HG02884 (cell line): ENCODE measurements around the gene MGST2.
"Not testable (repeated sequence)": the region's sequence is repeated elsewhere in the genome, so short reads cannot be mapped to it uniquely, and the experiment has no call there.

Experiments
- ATAC-seq: cut with Tn5 transposase; IDR thresholded peaks from one replicate; pipeline ENCODE4 v1.9.1; 2021; ENCODE audit warnings: mild to moderate bottlenecking, moderate library complexity; ENCODE audit not compliant: unreplicated experiment

Gene MGST2

DNA sequence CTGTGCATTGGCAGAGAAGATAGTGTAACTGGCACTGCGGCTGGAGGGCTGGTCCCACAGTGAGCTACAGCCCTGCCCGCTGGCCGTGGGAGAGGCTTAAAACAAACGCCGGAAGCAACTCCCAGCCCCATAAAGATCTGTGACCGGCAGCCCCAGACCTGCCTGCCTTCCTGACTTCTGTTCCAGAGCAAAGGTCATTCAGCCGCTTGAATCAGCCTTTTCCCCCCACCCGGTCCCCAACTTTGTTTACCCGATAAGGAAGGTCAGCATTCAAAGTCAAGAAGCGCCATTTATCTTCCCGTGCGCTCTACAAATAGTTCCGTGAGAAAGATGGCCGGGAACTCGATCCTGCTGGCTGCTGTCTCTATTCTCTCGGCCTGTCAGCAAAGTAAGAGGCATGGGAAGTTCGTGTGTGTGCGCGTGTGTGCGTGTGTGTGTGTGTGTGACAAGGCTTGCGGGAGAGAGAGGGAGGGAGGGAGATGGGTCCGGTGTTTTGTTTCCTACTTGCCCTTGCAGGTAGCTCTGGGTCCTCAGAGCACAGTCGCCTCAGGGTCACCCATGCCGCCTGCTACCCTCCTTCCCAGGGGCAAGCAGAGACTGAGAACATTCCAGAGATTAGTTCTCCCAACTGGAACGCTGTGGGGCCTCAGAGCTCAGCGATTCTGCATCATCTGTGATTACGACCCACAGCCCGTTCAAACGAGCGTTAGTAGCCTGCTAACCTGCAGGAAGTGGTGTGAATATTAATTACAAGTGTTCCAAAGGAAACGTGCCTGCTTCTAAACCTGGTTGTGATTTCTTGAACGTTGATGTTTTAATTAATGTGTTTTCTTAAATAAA lies at the start of gene MGST2:
Gene MGST2 (plus strand): TSS at position 130 of the 840 bp plus-strand sequence. CDS start 201 bp downstream, at position 331.
- ATAC-seq: peak; percentile 81

- ATAC-seq: no peak
These were observed 47.7 kb upstream of the MGST2 start for GRCh38 chr4:139617702-139618490.

- ATAC-seq: peak; percentile 74
These were observed 46.0 kb upstream of the MGST2 start for GRCh38 chr4:139619644-139620043.

DNA sequence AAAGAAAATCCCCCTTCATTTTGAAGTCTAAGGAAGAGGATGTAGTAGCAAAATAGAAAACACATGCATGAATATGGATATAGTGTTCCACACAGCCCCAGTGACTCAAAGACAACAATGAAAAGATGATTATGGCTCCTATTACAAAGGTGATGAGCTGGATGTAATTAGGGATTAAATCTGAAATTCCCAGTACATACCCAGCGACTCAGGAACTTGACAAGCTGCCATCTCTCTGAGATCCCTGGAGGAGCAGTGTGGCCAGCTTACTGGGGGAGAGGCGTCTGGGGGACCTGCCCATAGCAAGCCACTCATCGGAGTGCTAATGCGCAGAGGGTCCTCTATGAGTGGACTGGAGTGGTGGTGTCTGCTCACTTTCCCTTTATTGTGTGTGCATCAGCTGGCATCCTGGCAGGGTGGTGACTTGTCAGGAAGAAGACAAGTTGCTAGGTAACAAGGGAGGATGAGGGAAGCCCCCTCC lies 42.7 kb upstream of the MGST2 start:
- no peak for ATAC-seq

DNA sequence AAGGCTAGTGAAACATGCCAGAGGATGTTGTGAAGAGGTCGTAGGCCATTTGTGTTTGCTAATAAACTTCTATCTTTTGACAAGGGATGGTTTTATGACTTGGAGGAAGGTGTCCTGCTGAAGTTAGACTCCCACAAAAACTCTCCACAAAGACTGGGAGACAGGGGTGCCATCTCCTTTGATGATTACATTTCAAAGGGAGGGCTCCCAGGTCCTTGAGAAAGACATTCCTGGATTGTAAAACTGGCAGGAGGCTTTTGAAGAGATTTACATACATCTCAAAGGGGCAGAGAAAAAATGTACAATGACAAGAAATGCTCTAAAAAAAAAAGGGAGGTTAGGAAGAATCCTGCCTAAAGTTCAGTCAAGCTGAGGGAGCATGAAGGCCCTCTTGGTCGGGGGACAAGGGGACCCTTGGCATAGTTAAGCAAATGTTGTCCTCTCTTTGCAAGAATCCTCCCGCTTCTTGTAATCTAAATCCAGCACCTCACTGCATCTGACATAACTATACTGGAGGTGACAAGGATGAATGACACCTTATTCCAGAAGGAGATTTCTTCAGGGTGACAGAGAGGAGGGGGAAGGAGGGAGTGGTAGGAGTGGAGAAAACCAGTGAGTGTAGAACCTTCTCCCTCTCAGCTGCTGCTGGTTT lies 41.1 kb upstream of the MGST2 start:
- ATAC-seq: no peak

GRCh38 chr4:139625093-139625455 lies 40.5 kb upstream of the MGST2 start:
- ATAC-seq: no peak

- no peak for ATAC-seq
These were observed 40.1 kb upstream of the MGST2 start for GRCh38 chr4:139625482-139625881.

- ATAC-seq: no peak
These were observed 37.2 kb upstream of the MGST2 start for GRCh38 chr4:139628184-139629012.

- no peak for ATAC-seq
These were observed 36.0 kb upstream of the MGST2 start for GRCh38 chr4:139629436-139630125.

DNA sequence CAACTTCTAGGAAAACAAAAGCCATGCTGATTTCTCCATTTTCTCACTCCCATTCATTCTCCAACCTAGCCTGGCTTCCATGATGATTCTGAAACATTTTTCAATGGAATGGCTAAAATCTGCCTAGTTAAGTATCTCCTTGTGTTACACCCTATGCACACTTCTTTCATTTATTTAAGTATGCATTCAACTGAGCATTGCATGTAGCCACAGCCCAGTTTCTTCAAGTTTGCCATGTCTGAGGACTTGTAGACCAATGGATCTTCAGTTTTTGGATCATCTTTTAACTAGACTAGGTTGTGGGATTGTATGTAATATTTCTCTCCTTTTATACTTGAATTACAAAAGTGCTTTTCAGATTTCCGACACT lies 35.5 kb upstream of the MGST2 start:
- ATAC-seq: no peak

DNA sequence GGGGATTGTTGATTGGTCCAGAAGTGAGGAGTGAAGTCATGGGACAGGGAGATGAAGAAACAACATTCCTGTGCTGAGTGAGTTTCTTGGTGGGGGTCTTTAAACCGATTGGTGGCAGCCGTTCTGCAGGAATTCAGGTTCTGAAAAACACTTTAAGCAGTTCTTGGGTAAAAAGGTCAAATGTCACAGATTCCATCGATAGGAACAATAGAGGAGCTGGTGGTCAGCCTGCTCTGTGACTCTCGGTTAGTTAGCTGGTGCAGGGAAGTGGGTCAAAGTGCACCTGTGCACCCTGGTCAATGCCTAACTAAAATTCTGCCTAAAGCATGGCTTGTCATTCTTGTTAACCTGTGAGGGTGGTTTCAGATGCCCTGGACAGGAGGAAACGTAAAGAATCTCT lies 34.6 kb upstream of the MGST2 start:
- ATAC-seq: no peak

GRCh38 chr4:139631791-139632190 lies 33.8 kb upstream of the MGST2 start:
- ATAC-seq: no peak

GRCh38 chr4:139632739-139633138 lies 32.9 kb upstream of the MGST2 start:
- ATAC-seq: not testable (repeated sequence)

DNA sequence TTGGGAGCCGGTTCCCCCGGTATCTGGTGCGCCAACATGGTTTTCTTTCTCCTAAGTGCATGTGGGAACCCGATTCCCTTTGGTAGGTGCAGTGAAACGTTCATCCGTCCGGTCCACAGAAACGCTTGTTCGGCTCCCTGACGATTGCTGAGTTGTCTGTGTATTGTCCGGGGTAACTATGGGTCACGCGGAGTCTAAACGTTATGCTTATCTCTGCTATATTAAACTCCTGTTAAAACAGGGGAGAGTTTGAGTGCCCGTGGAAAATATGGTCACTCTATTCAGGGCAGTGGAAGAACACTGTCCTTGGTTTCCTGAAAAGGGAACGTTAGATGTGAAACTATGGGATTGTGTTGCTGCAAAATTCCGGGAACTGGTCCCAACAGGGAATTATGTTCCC lies 32.4 kb upstream of the MGST2 start:
- ATAC-seq: no peak

GRCh38 chr4:139633661-139634060 lies 32.0 kb upstream of the MGST2 start:
- no peak for ATAC-seq

- no peak for ATAC-seq
These were observed 29.7 kb upstream of the MGST2 start for GRCh38 chr4:139635966-139636365.

GRCh38 chr4:139638306-139638705 lies 27.3 kb upstream of the MGST2 start:
- not testable (repeated sequence) for ATAC-seq

GRCh38 chr4:139639654-139640053 lies 26.0 kb upstream of the MGST2 start:
- ATAC-seq: no peak

- no peak for ATAC-seq
These were observed 24.4 kb upstream of the MGST2 start for GRCh38 chr4:139641218-139641617.

DNA sequence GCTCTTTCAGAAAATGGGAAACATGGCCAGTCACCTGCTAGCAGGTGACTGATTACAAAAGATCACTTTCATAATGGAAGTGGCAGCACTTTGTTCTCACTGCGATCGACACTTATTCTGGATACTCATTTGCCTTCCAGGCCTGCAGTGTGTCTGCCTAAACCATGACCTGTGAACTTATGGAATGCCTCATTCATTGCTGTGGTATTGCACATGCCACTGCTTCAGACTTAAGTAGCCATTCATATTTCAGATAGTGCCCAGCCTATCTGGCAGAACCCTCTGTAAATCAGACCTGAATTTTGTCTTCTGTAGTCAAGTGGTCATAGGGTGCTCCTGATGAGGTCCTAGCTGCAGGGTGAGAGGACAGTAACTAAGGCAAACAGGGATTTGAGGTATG lies 23.3 kb upstream of the MGST2 start:
- ATAC-seq: no peak
